Anterior cingulate cortex (tissue), 58 donors: ENCODE data around the gene PCBP2.

Experiments
- DNase-seq, 58 donors: peaks; one replicate each; lab custom pipeline; 2025; lab: John Stamatoyannopoulos, UW

Gene PCBP2

GRCh38 chr12:53505086-53505485, 53.2 kb downstream of the PCBP2 start:
- DNase-seq, result peak in 22 of 58 donors; percentile 14 to 83 (median 35)

- no peak for DNase-seq
Observed at GRCh38 chr12:53505555-53506449, 53.9 kb downstream of the PCBP2 start.

GRCh38 chr12:53506450-53506785, 54.5 kb downstream of the PCBP2 start:
- no peak for DNase-seq

GRCh38 chr12:53506881-53507602, 55.1 kb downstream of the PCBP2 start, which contains the start of gene NPFF:
TSS of gene NPFF (minus strand) at chr12:53507484. CDS start at chr12:53507474, 10 bp downstream.
- DNase-seq, result no peak

- DNase-seq, result no peak
Observed at GRCh38 chr12:53507603-53507885, 55.6 kb downstream of the PCBP2 start.

- DNase-seq, result peak in 56 of 58 donors; percentile 7 to 90 (median 73)
Observed at GRCh38 chr12:53508534-53509170, 56.8 kb downstream of the PCBP2 start.

GRCh38 chr12:53510181-53510812, 58.4 kb downstream of the PCBP2 start:
- DNase-seq, result no peak

GRCh38 chr12:53513712-53514410, 62.0 kb downstream of the PCBP2 start:
- no peak for DNase-seq

- no peak for DNase-seq
Observed at GRCh38 chr12:53514628-53515290, 62.9 kb downstream of the PCBP2 start.

GRCh38 chr12:53515291-53515680, 63.4 kb downstream of the PCBP2 start:
- DNase-seq, result no peak

GRCh38 chr12:53516758-53517455, 65.0 kb downstream of the PCBP2 start:
- no peak for DNase-seq

GRCh38 chr12:53518381-53518780, 66.5 kb downstream of the PCBP2 start:
- no peak for DNase-seq

GRCh38 chr12:53523131-53523530, 71.2 kb downstream of the PCBP2 start:
- no peak for DNase-seq

GRCh38 chr12:53524476-53524875, 72.6 kb downstream of the PCBP2 start:
- DNase-seq, result no peak

- DNase-seq, result no peak
Observed at GRCh38 chr12:53530061-53530460, 78.2 kb downstream of the PCBP2 start.
